Measurements from ENCODE around the gene GAL. TPM values are rescaled to one million over a fixed set of nuclear protein-coding genes. Genes with fewer than 3 reads are reported as not detected.

The GAL gene
- total and polyA plus RNA-seq, 2 of the 13 experiments (the other 11 are each of a cell fraction or from before 2014, with no cell fraction given) = not detected

DNA sequence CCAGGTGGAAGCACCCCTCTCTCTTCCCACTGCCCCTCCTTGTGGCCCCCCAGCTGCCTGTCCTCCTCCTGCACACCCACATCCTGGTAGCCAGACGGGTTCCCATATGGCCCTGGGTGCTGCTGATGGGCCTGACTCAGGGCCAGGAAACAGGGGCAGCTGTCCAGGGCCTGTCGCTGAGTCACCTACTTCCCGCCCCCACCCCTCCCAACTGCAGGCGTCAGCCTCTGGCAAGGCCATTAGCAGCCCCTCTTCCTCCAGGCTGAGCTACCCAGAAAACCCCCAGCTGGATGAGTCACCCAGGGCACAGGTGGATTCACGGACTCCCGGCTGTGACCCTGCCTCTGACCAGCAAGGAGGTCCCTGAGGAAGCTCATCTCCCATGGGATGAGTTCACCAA, 6.9 kb upstream of the GAL start (continued):
- TF ChIP-seq ZNF660 (CRISPR knock-in tag; IDR thresholded peaks at IDR 0.05; ENCODE audit: borderline replicate concordance, low read depth) (no peak), GABPB1 (CRISPR knock-in tag; IDR thresholded peaks at IDR 0.05) (0 out of 2 replicates have a peak, but pooled peaks have one; percentile 23), MBD4 (IDR thresholded peaks at IDR 0.05; ENCODE audit: borderline replicate concordance, low read length) (no peak), RBM39 (IDR thresholded peaks at IDR 0.05; ENCODE audit: low read depth, low read length, poor library complexity, severe bottlenecking) (no peak)
- TF ChIP-seq, protein P1, sequence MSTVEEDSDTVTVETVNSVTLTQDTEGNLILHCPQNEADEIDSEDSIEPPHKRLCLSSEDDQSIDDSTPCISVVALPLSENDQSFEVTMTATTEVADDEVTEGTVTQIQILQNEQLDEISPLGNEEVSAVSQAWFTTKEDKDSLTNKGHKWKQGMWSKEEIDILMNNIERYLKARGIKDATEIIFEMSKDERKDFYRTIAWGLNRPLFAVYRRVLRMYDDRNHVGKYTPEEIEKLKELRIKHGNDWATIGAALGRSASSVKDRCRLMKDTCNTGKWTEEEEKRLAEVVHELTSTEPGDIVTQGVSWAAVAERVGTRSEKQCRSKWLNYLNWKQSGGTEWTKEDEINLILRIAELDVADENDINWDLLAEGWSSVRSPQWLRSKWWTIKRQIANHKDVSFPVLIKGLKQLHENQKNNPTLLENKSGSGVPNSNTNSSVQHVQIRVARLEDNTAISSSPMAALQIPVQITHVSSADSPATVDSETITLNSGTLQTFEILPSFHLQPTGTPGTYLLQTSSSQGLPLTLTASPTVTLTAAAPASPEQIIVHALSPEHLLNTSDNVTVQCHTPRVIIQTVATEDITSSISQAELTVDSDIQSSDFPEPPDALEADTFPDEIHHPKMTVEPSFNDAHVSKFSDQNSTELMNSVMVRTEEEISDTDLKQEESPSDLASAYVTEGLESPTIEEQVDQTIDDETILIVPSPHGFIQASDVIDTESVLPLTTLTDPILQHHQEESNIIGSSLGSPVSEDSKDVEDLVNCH (CRISPR knock-in tag; IDR thresholded peaks at IDR 0.05) = no peak
- TF ChIP-seq, protein P2, sequence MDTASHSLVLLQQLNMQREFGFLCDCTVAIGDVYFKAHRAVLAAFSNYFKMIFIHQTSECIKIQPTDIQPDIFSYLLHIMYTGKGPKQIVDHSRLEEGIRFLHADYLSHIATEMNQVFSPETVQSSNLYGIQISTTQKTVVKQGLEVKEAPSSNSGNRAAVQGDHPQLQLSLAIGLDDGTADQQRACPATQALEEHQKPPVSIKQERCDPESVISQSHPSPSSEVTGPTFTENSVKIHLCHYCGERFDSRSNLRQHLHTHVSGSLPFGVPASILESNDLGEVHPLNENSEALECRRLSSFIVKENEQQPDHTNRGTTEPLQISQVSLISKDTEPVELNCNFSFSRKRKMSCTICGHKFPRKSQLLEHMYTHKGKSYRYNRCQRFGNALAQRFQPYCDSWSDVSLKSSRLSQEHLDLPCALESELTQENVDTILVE (CRISPR knock-in tag; IDR thresholded peaks at IDR 0.05) = no peak

DNA sequence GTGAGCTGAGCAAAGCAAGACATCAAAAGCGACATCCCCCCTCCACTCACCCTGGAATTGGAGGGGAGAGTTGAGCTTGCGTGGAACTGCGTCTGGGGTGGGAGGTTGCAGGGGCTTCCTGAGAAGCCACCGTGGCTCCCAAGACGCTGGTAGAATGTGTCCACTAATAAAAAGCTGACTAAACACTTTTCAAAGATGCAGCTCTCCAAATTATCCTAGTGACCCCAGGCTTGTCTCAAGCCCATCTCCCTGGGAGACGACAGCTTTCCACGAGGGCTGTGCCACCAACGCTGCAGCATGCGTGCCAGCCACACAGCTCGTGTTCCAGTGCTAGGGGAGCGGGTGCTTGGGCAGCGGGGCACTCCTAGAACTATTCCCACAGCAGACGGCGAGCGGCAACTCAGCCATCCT, 6.3 kb upstream of the GAL start:
- Histone ChIP-seq H3K27ac (ENCODE audit: extremely low read length, insufficient read depth, low read length) (no peak overlapping the region), H3K79me2 (ENCODE audit: insufficient read depth, low read length) (no peaks in the 10 kb centered on the region), H4K20me1 (ENCODE audit: insufficient read depth, low read length) (no peaks in the 10 kb centered on the region), H3K27me3 (ENCODE audit: control insufficient read depth in 1 of 2, insufficient read depth in 2 of 2, low read length in 2 of 2) (peaks cover 1 to 19% of the 10 kb centered on the region in 2 experiments), H3K9ac (ENCODE audit: insufficient read depth, low read depth, low read length) (no peak overlapping the region), H2AFZ (ENCODE audit: low read length) (no peak overlapping the region), H3K4me1 (ENCODE audit: insufficient read depth, low read length) (no peaks in the 10 kb centered on the region), H3K36me3 (replicated peaks in 1 of 2; ENCODE audit: control insufficient read depth in 1 of 2, insufficient read depth in 2 of 2, low read length in 2 of 2) (no peaks in the 10 kb centered on the region), H3K9me3 (ENCODE audit: low read length) (no peaks in the 10 kb centered on the region), H3K4me2 (ENCODE audit: low read depth, low read length) (no peak overlapping the region), H3K4me3 (replicated peaks in 1 of 3; ENCODE audit: insufficient read depth in 1 of 3, low read depth in 2 of 3, low read length in 3 of 3) (no peak overlapping the region)
- intact Hi-C loops (cut with micrococcal nuclease; ENCODE audit: unreplicated experiment) (no loop called here), in situ Hi-C loops (cut with HindIII; ENCODE audit: extremely low pct_ligation_motif_present, low pct_unique_long_range_greater_than_20kb) (no loop called here)
- 45% methylated on average over 7 of the region's 15 CpGs for WGBS (ENCODE audit: low lambda C conversion rate)
- ATAC-seq = no peak
- BruUV-seq (replicated peaks) = no TSS peak
- POLR2A ChIA-PET = no interaction called here
- CTCF ChIA-PET (ENCODE audit: low intra/inter-chr PET ratio, low total read pairs) = no interaction called here
- no peak for FAIRE-seq
- DNase-seq (ENCODE audit: low spot score) = no peak
- TF ChIP-seq, protein P3, sequence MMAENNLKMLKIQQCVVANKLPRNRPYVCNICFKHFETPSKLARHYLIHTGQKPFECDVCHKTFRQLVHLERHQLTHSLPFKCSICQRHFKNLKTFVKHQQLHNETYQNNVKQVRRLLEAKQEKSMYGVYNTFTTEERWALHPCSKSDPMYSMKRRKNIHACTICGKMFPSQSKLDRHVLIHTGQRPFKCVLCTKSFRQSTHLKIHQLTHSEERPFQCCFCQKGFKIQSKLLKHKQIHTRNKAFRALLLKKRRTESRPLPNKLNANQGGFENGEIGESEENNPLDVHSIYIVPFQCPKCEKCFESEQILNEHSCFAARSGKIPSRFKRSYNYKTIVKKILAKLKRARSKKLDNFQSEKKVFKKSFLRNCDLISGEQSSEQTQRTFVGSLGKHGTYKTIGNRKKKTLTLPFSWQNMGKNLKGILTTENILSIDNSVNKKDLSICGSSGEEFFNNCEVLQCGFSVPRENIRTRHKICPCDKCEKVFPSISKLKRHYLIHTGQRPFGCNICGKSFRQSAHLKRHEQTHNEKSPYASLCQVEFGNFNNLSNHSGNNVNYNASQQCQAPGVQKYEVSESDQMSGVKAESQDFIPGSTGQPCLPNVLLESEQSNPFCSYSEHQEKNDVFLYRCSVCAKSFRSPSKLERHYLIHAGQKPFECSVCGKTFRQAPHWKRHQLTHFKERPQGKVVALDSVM (CRISPR knock-in tag; IDR thresholded peaks at IDR 0.05) = no peak
- peak; percentile 92 to 96 for TF ChIP-seq MAFK (conservative IDR thresholded peaks at IDR 0.05 in 1 of 2, IDR thresholded peaks at IDR 0.05 in 1 of 2; ENCODE audit: low read length in 2 of 2)
- TF ChIP-seq KDM4B (CRISPR knock-in tag; IDR thresholded peaks at IDR 0.05) = no peak
- TF ChIP-seq, protein P4, sequence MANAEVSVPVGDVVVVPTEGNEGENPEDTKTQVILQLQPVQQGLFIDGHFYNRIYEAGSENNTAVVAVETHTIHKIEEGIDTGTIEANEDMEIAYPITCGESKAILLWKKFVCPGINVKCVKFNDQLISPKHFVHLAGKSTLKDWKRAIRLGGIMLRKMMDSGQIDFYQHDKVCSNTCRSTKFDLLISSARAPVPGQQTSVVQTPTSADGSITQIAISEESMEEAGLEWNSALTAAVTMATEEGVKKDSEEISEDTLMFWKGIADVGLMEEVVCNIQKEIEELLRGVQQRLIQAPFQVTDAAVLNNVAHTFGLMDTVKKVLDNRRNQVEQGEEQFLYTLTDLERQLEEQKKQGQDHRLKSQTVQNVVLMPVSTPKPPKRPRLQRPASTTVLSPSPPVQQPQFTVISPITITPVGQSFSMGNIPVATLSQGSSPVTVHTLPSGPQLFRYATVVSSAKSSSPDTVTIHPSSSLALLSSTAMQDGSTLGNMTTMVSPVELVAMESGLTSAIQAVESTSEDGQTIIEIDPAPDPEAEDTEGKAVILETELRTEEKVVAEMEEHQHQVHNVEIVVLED (CRISPR knock-in tag; IDR thresholded peaks at IDR 0.05; ENCODE audit: borderline replicate concordance) = no peak
- TF ChIP-seq, protein P5, sequence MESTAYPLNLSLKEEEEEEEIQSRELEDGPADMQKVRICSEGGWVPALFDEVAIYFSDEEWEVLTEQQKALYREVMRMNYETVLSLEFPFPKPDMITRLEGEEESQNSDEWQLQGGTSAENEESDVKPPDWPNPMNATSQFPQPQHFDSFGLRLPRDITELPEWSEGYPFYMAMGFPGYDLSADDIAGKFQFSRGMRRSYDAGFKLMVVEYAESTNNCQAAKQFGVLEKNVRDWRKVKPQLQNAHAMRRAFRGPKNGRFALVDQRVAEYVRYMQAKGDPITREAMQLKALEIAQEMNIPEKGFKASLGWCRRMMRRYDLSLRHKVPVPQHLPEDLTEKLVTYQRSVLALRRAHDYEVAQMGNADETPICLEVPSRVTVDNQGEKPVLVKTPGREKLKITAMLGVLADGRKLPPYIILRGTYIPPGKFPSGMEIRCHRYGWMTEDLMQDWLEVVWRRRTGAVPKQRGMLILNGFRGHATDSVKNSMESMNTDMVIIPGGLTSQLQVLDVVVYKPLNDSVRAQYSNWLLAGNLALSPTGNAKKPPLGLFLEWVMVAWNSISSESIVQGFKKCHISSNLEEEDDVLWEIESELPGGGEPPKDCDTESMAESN (CRISPR knock-in tag; conservative IDR thresholded peaks at IDR 0.05) = no peak
- TF ChIP-seq, protein P6, sequence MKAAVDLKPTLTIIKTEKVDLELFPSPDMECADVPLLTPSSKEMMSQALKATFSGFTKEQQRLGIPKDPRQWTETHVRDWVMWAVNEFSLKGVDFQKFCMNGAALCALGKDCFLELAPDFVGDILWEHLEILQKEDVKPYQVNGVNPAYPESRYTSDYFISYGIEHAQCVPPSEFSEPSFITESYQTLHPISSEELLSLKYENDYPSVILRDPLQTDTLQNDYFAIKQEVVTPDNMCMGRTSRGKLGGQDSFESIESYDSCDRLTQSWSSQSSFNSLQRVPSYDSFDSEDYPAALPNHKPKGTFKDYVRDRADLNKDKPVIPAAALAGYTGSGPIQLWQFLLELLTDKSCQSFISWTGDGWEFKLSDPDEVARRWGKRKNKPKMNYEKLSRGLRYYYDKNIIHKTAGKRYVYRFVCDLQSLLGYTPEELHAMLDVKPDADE (CRISPR knock-in tag; IDR thresholded peaks at IDR 0.05) = no peak
